GM12878 (cell line): ENCODE results near the gene MT3. TPM values are rescaled to one million over a fixed set of nuclear protein-coding genes. Genes with fewer than 3 reads are reported as not detected.

Experiments used
- ATAC-seq: fragments of 200-7000 bp; cut with Tn5 transposase; 3 replicates; pipeline ENCODE4 v1.9.1; 2020; ENCODE audit warnings: mild to moderate bottlenecking, moderate library complexity
- BruUV-seq: library from RNA; stranded (reverse); fragments of 400-500 nt; replicated peaks from 2 replicates; lab custom pipeline; 2021; lab: Mats Ljungman, UMichigan
- CTCF ChIA-PET: fragments of 300-600 bp; sonication (Branson Sonifier 250); formaldehyde crosslinking; extraction: SDS; loops from one replicate; lab custom pipeline; 2021; ENCODE audit warnings: inconsistent platforms; lab: Yijun Ruan, JAX
- POLR2A ChIA-PET: fragments of 350-600 bp; formaldehyde crosslinking; extraction: SDS; loops from one replicate; lab custom pipeline; 2021; ENCODE audit warnings: inconsistent platforms; lab: Charles Lee
- RAD21 ChIA-PET: fragments of 300-600 bp; sonication (Branson Sonifier 250); formaldehyde crosslinking; loops from one replicate; lab custom pipeline; 2023; ENCODE audit warnings: antibody characterized with exemption; ENCODE audit not compliant: unreplicated experiment; lab: Charles Lee
- SMC1A ChIA-PET: fragments of 300-600 bp; sonication (Branson Sonifier 250); formaldehyde crosslinking; loops from one replicate; lab custom pipeline; 2023; ENCODE audit not compliant: unreplicated experiment, uncharacterized antibody; lab: Charles Lee
- DNase-seq: peaks from one replicate; pipeline ENCODE4 v3.0.0-alpha.2; 2011; ENCODE audit warnings: low read depth, low spot score
- FAIRE-seq: peaks from 3 replicates; lab custom pipeline; 2011; peaks lifted over from hg19 to GRCh38; lab: Jason Lieb, UNC
- H2AFZ ChIP-seq: 2 replicates; pipeline ENCODE4 v1.6.0; 2011; ENCODE audit warnings: low read depth, low read length, control low read depth; ENCODE audit not compliant: control insufficient read depth
- H3K27ac ChIP-seq: 2 replicates; pipeline ENCODE4 v1.5.1; 2011; ENCODE audit warnings: control low read depth; ENCODE audit not compliant: control insufficient read depth, insufficient read depth
- H3K27me3 ChIP-seq, 2 experiments: replicated peaks in 1 of 2; 2 replicates each; pipeline versions ENCODE4 v1.6.0 to v1.6.1; 2011; ENCODE audit warnings: low read length in 1 of 2; ENCODE audit not compliant: control insufficient read depth in 2 of 2, insufficient read depth in 2 of 2
- H3K36me3 ChIP-seq, 2 experiments: 2 replicates each; pipeline ENCODE4 v1.5.1; 2011; ENCODE audit warnings: low read length in 1 of 2; ENCODE audit not compliant: control insufficient read depth in 2 of 2, insufficient read depth in 2 of 2
- H3K4me1 ChIP-seq: 2 replicates; pipeline ENCODE4 v1.6.1; 2011; ENCODE audit warnings: mild to moderate bottlenecking, low read length, moderate library complexity, mixed read lengths; ENCODE audit not compliant: control insufficient read depth, insufficient read depth
- H3K4me2 ChIP-seq: 2 replicates; pipeline ENCODE4 v1.6.0; 2011; ENCODE audit warnings: control low read depth; ENCODE audit not compliant: control insufficient read depth, insufficient read depth
- H3K4me3 ChIP-seq: fragments of 200-600 bp; sonication (generic); 2 replicates; pipeline ENCODE4 v1.5.1; 2016
- H3K79me2 ChIP-seq: 2 replicates; pipeline ENCODE4 v1.6.0; 2011; ENCODE audit warnings: low read length; ENCODE audit not compliant: control insufficient read depth, insufficient read depth
- H3K9ac ChIP-seq: 2 replicates; pipeline ENCODE4 v1.8.0; 2011; ENCODE audit warnings: low read length, control low read depth, mixed read lengths; ENCODE audit not compliant: control insufficient read depth, insufficient read depth
- H3K9me3 ChIP-seq: replicated peaks from 3 replicates; pipeline ENCODE4 v1.5.1; 2011; ENCODE audit warnings: mild to moderate bottlenecking, low read length; ENCODE audit not compliant: control insufficient read depth, insufficient read depth
- H4K20me1 ChIP-seq: 2 replicates; pipeline ENCODE4 v1.6.0; 2011; ENCODE audit not compliant: control insufficient read depth, insufficient read depth
- ASH2L ChIP-seq: fragments of 300-600, 200-600 bp; sonication (generic); IDR thresholded peaks from 2 replicates; pipeline ENCODE4 v1.6.1; 2017; ENCODE audit warnings: low read depth, mild to moderate bottlenecking, borderline replicate concordance
- BCL11A ChIP-seq: IDR thresholded peaks from 2 replicates; pipeline ENCODE4 v1.6.1; 2011; ENCODE audit warnings: low read depth, low read length
- BHLHE40 ChIP-seq, 2 experiments: fragments of 450-650 bp in 1 of 2; IDR thresholded peaks; 2 replicates each; pipeline ENCODE4 v1.6.1; 2011 to 2017; ENCODE audit warnings: low read depth in 2 of 2, borderline replicate concordance in 1 of 2, improper control_type of control experiment in 1 of 2, low read length in 1 of 2, mild to moderate bottlenecking in 1 of 2
- EZH2 ChIP-seq: IDR thresholded peaks from 2 replicates; pipeline ENCODE4 v1.6.1; 2012; ENCODE audit warnings: low read depth, mild to moderate bottlenecking, control low read depth, inconsistent platforms, low read length, borderline replicate concordance; ENCODE audit not compliant: control insufficient read depth
- NFYA ChIP-seq: IDR thresholded peaks from 2 replicates; pipeline ENCODE4 v1.6.1; 2011; ENCODE audit warnings: low read depth, mild to moderate bottlenecking, low read length, improper control_type of control experiment, borderline replicate concordance
- NR2F1 ChIP-seq: fragments of 450-650 bp; conservative IDR thresholded peaks from 2 replicates; pipeline ENCODE4 v1.6.1; 2017; ENCODE audit warnings: mild to moderate bottlenecking
- NRF1 ChIP-seq: conservative IDR thresholded peaks from 2 replicates; pipeline ENCODE4 v1.6.1; 2011; ENCODE audit warnings: mild to moderate bottlenecking, low read depth, low read length, improper control_type of control experiment
- POU2F2 ChIP-seq: IDR thresholded peaks from 3 replicates; pipeline ENCODE4 v1.6.1; 2011; ENCODE audit warnings: low read depth, mild to moderate bottlenecking, low read length, borderline replicate concordance
- RAD51 ChIP-seq: fragments of 450-650 bp; IDR thresholded peaks from 2 replicates; pipeline ENCODE4 v1.6.1; 2016; ENCODE audit warnings: moderate library complexity, mild to moderate bottlenecking, inconsistent platforms
- TBL1XR1 ChIP-seq: IDR thresholded peaks from 2 replicates; pipeline ENCODE4 v1.6.1; 2012; ENCODE audit warnings: low read depth, low read length, improper control_type of control experiment
- YY1 ChIP-seq: IDR thresholded peaks from 2 replicates; pipeline ENCODE4 v1.6.1; 2011; ENCODE audit warnings: low read depth, mild to moderate bottlenecking, low read length
- WGBS: methylation state at CpG from one replicate; pipeline ENCODE4 v1.1.6; 2016; ENCODE audit warnings: low lambda C conversion rate; ENCODE audit not compliant: insufficient replicate concordance, insufficient coverage; ENCODE audit errors: missing lambda C conversion rate; 5-methylcytosine and 5-hydroxymethylcytosine counted together
- in situ Hi-C: fragments of 300-500 bp; cut with MboI; formaldehyde crosslinking; loops from 9 replicates; pipeline ENCODE4 v1.14.3; 2018; ENCODE audit warnings: mixed read lengths
- intact Hi-C: fragments of 100-400 bp; cut with micrococcal nuclease; formaldehyde crosslinking; loops from one replicate; pipeline ENCODE4 v1.14.2; 2022; ENCODE audit not compliant: unreplicated experiment
- polyA plus RNA-seq, 11 experiments: library from polyadenylated mRNA; depleted of rRNA in 4 of 11; unstranded in 6 of 11; stranded (reverse) in 5 of 11; fragments of >200 nt; fragmentation: Nextera tagmentation in 4 of 11; fragmentation: Illumina TruSeq in 1 of 11; extraction: Ambion mirVana in 4 of 11; extraction: Trizol in 1 of 11; gene quantifications; 1 replicate in 1 of 11; 2 replicates in 10 of 11; pipeline versions ENCODE4 v1.2.1 to v1.2.3, GENCODE V29; 2011 to 2016; ENCODE audit warnings: inconsistent platforms in 2 of 11, missing spikeins in 2 of 11, low read depth in 1 of 11
- total RNA-seq, 4 experiments: library from RNA; depleted of rRNA in 3 of 4; stranded (reverse); fragments of >200 nt in 3 of 4; fragmentation: Illumina TruSeq in 1 of 4; extraction: Trizol in 1 of 4; gene quantifications; 2 replicates each; pipeline versions ENCODE4 v1.2.1 to v1.2.3, GENCODE V29; 2013 to 2021
- TF ChIP-seq, protein P1 (sequence below): fragments of 450-650 bp; IDR thresholded peaks from 2 replicates; pipeline ENCODE4 v1.6.1; 2018; ENCODE audit warnings: borderline replicate concordance, mild to moderate bottlenecking; ENCODE audit not compliant: partially characterized antibody
- TF ChIP-seq, protein P2 (sequence below): fragments of 450-650 bp; formaldehyde crosslinking; IDR thresholded peaks from 2 replicates; pipeline ENCODE4 v1.5.0; 2022; ENCODE audit warnings: mild to moderate bottlenecking, missing genetic modification characterization
- TF ChIP-seq, protein P3 (sequence below): IDR thresholded peaks from 2 replicates; pipeline ENCODE4 v1.6.1; 2011; ENCODE audit warnings: borderline replicate concordance, low read depth, mild to moderate bottlenecking, moderate library complexity, mixed read lengths, low read length; ENCODE audit not compliant: insufficient read depth; ENCODE audit errors: extremely low read length

MT3 gene
- total and polyA plus RNA-seq, 10 of the 15 experiments (the other 5 are each of a cell fraction or from before 2014, with no cell fraction given) = 0.41 TPM; not detected in 9

DNA sequence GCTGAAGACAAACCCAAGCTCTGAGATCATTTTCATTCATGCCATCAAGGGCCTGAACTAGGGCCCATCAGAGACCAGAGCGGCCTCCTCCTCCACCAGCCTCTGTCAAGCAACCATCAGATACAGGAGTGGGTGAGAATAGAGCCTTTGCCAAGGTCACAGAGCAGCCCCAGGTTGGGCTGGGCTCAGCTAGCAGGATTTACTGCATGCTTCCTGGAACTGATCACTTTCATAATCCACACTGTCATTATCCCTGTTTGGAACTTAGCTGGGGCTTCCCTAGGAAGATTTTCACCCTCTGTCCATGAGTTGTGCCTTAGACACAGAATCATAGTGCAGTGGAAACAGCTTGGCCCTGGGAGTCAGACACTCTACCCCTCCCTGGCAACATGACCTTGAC lies 19.4 kb upstream of the MT3 start:
- FAIRE-seq (no peak), DNase-seq (no peak), ATAC-seq (no peak)
- TF ChIP-seq, protein P1, sequence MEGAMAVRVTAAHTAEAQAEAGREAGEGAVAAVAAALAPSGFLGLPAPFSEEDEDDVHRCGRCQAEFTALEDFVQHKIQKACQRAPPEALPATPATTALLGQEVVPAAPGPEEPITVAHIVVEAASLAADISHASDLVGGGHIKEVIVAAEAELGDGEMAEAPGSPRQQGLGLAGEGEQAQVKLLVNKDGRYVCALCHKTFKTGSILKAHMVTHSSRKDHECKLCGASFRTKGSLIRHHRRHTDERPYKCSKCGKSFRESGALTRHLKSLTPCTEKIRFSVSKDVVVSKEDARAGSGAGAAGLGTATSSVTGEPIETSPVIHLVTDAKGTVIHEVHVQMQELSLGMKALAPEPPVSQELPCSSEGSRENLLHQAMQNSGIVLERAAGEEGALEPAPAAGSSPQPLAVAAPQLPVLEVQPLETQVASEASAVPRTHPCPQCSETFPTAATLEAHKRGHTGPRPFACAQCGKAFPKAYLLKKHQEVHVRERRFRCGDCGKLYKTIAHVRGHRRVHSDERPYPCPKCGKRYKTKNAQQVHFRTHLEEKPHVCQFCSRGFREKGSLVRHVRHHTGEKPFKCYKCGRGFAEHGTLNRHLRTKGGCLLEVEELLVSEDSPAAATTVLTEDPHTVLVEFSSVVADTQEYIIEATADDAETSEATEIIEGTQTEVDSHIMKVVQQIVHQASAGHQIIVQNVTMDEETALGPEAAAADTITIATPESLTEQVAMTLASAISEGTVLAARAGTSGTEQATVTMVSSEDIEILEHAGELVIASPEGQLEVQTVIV = no peak
- no peak for TF ChIP-seq NFYA
- no peak for TF ChIP-seq BCL11A
- TF ChIP-seq YY1 = no peak
- TF ChIP-seq POU2F2 = no peak
- TF ChIP-seq BHLHE40 (IDR thresholded peaks at IDR 0.05; ENCODE audit: borderline replicate concordance in 1 of 2, low read depth in 2 of 2, low read length in 1 of 2) = no peak
- TF ChIP-seq, protein P2, sequence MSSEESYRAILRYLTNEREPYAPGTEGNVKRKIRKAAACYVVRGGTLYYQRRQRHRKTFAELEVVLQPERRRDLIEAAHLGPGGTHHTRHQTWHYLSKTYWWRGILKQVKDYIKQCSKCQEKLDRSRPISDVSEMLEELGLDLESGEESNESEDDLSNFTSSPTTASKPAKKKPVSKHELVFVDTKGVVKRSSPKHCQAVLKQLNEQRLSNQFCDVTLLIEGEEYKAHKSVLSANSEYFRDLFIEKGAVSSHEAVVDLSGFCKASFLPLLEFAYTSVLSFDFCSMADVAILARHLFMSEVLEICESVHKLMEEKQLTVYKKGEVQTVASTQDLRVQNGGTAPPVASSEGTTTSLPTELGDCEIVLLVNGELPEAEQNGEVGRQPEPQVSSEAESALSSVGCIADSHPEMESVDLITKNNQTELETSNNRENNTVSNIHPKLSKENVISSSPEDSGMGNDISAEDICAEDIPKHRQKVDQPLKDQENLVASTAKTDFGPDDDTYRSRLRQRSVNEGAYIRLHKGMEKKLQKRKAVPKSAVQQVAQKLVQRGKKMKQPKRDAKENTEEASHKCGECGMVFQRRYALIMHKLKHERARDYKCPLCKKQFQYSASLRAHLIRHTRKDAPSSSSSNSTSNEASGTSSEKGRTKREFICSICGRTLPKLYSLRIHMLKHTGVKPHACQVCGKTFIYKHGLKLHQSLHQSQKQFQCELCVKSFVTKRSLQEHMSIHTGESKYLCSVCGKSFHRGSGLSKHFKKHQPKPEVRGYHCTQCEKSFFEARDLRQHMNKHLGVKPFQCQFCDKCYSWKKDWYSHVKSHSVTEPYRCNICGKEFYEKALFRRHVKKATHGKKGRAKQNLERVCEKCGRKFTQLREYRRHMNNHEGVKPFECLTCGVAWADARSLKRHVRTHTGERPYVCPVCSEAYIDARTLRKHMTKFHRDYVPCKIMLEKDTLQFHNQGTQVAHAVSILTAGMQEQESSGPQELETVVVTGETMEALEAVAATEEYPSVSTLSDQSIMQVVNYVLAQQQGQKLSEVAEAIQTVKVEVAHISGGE = no peak
- TF ChIP-seq EZH2 = no peak
- no peak for TF ChIP-seq RAD51
- TF ChIP-seq, protein P3, sequence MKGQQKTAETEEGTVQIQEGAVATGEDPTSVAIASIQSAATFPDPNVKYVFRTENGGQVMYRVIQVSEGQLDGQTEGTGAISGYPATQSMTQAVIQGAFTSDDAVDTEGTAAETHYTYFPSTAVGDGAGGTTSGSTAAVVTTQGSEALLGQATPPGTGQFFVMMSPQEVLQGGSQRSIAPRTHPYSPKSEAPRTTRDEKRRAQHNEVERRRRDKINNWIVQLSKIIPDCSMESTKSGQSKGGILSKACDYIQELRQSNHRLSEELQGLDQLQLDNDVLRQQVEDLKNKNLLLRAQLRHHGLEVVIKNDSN = no peak
- no peak for TF ChIP-seq TBL1XR1
- TF ChIP-seq ASH2L = no peak
- TF ChIP-seq NRF1 = no peak
- TF ChIP-seq NR2F1 = no peak
- Histone ChIP-seq H4K20me1 (no peaks in the 10 kb centered on the region), H3K4me1 (no peaks in the 10 kb centered on the region), H3K4me2 (no peak overlapping the region), H3K27me3 (peaks cover 0 to 3% of the 10 kb centered on the region in 2 experiments; a peak in 2 of 4 replicates), H3K36me3 (no peaks in the 10 kb centered on the region), H3K27ac (no peak overlapping the region), H3K79me2 (no peaks in the 10 kb centered on the region), H3K9me3 (no peaks in the 10 kb centered on the region), H3K4me3 (no peak overlapping the region), H3K9ac (no peak overlapping the region), H2AFZ (no peak overlapping the region)
- ChIA-PET RAD21 (interaction anchor here (1.2 kb wide), 1 partner anchor 132 kb away, joined by 4 read pairs; no protein-coding TSS in a partner anchor), SMC1A (no interaction called here), POLR2A (no interaction called here), CTCF (interaction anchor here (0.6 to 1.8 kb wide), 3 partner anchors 31 to 428 kb away, joined by 4 read pairs; no protein-coding TSS in a partner anchor)
- intact Hi-C loops (no loop called here), in situ Hi-C loops (no loop called here)
- WGBS = 0% methylated on average over 1 of the region's 1 CpG
- no TSS peak for BruUV-seq
